ENCODE data around the gene TAS2R60.

GRCh38 chr7:143436325-143436946, 6.8 kb upstream of the TAS2R60 start:
- TF ChIP-seq REST (IDR thresholded peaks at IDR 0.05; ENCODE audit: unreplicated experiment) (no peak), CTCF (conservative IDR thresholded peaks at IDR 0.05; ENCODE audit: low read depth in 2 of 2) (no peak), ZNF114 (CRISPR knock-in tag; IDR thresholded peaks at IDR 0.05) (no peak), EZH2 (IDR thresholded peaks at IDR 0.05; ENCODE audit: low read depth, unreplicated experiment) (no peak), NANOG (IDR thresholded peaks at IDR 0.05; ENCODE audit: borderline replicate concordance) (no peak)
